ENCODE results near the gene ZNF699. TPM values are rescaled to one million over a fixed set of nuclear protein-coding genes. Genes with fewer than 3 reads are reported as not detected.
A peak's percentile ranks its signal among the peaks of the same experiment; 100 is the strongest.

ZNF699 gene
- total and polyA plus RNA-seq, 2 of the 13 experiments (the other 11 are each of a cell fraction or from before 2014, with no cell fraction given): 0.33 to 2.2 TPM

DNA sequence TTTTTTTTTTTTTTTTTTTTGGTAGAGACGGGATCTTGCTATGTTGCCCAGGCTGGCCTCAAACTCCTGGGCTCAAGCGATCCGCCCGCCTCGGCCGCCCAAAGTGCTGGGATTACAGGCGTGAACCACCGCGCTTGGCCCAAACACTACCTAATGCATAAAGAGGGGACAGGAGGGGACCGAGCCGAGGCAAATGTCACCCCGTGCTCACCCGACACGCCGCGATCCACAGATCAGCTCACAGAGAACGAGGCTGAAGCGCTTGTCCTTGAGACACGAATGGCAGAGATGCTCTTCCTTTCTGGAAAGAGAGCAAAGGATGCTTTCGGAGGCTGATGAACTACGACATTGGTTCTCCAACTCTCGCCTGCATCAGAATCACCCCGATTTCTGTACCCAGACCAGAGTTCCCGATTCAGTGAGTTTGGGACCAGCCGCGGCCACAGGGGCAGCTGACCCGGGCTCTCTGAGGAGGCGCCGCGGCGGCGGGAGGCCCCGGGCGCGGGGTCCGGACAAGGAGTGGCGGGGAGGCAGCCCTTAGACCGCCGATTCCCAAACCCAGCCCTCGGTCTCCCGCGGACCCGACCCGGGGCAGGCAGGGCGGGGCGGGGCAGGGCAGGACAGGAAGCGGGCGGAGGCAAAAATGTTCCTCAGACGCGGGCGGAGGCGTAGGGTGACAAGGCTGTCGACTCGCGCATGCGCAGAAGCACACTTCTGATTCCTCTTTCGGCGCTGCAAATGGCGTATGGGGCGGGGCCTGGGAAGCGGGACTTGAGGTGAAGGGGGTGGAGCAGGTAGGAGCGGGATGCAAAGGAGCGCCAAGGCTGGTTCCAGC is at the start of gene ZNF699 (continued):
- TF ChIP-seq, protein P1, sequence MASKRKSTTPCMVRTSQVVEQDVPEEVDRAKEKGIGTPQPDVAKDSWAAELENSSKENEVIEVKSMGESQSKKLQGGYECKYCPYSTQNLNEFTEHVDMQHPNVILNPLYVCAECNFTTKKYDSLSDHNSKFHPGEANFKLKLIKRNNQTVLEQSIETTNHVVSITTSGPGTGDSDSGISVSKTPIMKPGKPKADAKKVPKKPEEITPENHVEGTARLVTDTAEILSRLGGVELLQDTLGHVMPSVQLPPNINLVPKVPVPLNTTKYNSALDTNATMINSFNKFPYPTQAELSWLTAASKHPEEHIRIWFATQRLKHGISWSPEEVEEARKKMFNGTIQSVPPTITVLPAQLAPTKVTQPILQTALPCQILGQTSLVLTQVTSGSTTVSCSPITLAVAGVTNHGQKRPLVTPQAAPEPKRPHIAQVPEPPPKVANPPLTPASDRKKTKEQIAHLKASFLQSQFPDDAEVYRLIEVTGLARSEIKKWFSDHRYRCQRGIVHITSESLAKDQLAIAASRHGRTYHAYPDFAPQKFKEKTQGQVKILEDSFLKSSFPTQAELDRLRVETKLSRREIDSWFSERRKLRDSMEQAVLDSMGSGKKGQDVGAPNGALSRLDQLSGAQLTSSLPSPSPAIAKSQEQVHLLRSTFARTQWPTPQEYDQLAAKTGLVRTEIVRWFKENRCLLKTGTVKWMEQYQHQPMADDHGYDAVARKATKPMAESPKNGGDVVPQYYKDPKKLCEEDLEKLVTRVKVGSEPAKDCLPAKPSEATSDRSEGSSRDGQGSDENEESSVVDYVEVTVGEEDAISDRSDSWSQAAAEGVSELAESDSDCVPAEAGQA (IDR thresholded peaks at IDR 0.05; ENCODE audit: low read depth): no peak
- TF ChIP-seq, protein P1 (CRISPR knock-in tag; IDR thresholded peaks at IDR 0.05; ENCODE audit: borderline replicate concordance): no peak
- no peak for TF ChIP-seq FOSL2 (CRISPR knock-in tag; IDR thresholded peaks at IDR 0.05)
- TF ChIP-seq ZNF274 (CRISPR knock-in tag; IDR thresholded peaks at IDR 0.05): 0 out of 2 replicates have a peak, but pooled peaks have one; percentile 39
- 0 out of 2 replicates have a peak, but pooled peaks have one; percentile 24 for TF ChIP-seq HDAC1 (CRISPR knock-in tag; IDR thresholded peaks at IDR 0.05)
- TF ChIP-seq ZKSCAN1 (IDR thresholded peaks at IDR 0.05; ENCODE audit: low read length): no peak
- TF ChIP-seq, protein P2, sequence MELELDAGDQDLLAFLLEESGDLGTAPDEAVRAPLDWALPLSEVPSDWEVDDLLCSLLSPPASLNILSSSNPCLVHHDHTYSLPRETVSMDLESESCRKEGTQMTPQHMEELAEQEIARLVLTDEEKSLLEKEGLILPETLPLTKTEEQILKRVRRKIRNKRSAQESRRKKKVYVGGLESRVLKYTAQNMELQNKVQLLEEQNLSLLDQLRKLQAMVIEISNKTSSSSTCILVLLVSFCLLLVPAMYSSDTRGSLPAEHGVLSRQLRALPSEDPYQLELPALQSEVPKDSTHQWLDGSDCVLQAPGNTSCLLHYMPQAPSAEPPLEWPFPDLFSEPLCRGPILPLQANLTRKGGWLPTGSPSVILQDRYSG (CRISPR knock-in tag; IDR thresholded peaks at IDR 0.05): no peak
- TF ChIP-seq BRCA1 (CRISPR knock-in tag; IDR thresholded peaks at IDR 0.05): no peak
- no peak for TF ChIP-seq JUN (CRISPR knock-in tag; IDR thresholded peaks at IDR 0.05)
- no peak for TF ChIP-seq KLF6 (CRISPR knock-in tag; IDR thresholded peaks at IDR 0.05)
- TF ChIP-seq DPF2 (CRISPR knock-in tag; IDR thresholded peaks at IDR 0.05; ENCODE audit: borderline replicate concordance, low read depth): no peak
- 0 out of 2 replicates have a peak, but pooled peaks have one; percentile 26 for TF ChIP-seq ZFX (CRISPR knock-in tag; IDR thresholded peaks at IDR 0.05; ENCODE audit: low read depth)
- no peak for TF ChIP-seq ZNF33B (CRISPR knock-in tag; IDR thresholded peaks at IDR 0.05)
- TF ChIP-seq, protein P3, sequence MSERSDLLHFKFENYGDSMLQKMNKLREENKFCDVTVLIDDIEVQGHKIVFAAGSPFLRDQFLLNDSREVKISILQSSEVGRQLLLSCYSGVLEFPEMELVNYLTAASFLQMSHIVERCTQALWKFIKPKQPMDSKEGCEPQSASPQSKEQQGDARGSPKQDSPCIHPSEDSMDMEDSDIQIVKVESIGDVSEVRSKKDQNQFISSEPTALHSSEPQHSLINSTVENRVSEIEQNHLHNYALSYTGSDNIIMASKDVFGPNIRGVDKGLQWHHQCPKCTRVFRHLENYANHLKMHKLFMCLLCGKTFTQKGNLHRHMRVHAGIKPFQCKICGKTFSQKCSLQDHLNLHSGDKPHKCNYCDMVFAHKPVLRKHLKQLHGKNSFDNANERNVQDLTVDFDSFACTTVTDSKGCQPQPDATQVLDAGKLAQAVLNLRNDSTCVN (CRISPR knock-in tag; IDR thresholded peaks at IDR 0.05; ENCODE audit: borderline replicate concordance): no peak
- no peak for TF ChIP-seq ZNF83 (CRISPR knock-in tag; IDR thresholded peaks at IDR 0.05; ENCODE audit: borderline replicate concordance)
- TF ChIP-seq ZSCAN9 (CRISPR knock-in tag; IDR thresholded peaks at IDR 0.05; ENCODE audit: borderline replicate concordance): no peak
- no peak; the same call in 1 of the 2 replicates for TF ChIP-seq NRL (CRISPR knock-in tag; IDR thresholded peaks at IDR 0.05; ENCODE audit: borderline replicate concordance)
- TF ChIP-seq ZNF615 (CRISPR knock-in tag; IDR thresholded peaks at IDR 0.05; ENCODE audit: borderline replicate concordance): no peak
- TF ChIP-seq MEF2D (CRISPR knock-in tag; IDR thresholded peaks at IDR 0.05): no peak
- peak in 1 of 2 experiments; percentile 56; a peak in 1 of 4 replicates for TF ChIP-seq POLR2A (IDR thresholded peaks at IDR 0.05; ENCODE audit: insufficient read depth in 1 of 2, low read depth in 2 of 2, low read length in 2 of 2)
- no peak for TF ChIP-seq ZNF724P (CRISPR knock-in tag; IDR thresholded peaks at IDR 0.05; ENCODE audit: borderline replicate concordance)
